Suprapubic skin (tissue), 3 donors: Measurements from ENCODE around the gene MAEA.

ENCODE experiments used
- CTCF ChIP-seq, 2 donors: fragments of 200-600 bp in 1 of 2; fragments of 450-650 bp in 1 of 2; sonication (generic) in 1 of 2; IDR thresholded peaks; one replicate each; pipeline ENCODE4 v1.5.1; 2016 to 2019; ENCODE audit warnings: antibody characterized with exemption in 2 of 2, mild to moderate bottlenecking in 1 of 2, moderate library complexity in 1 of 2
- EP300 ChIP-seq: sonication (generic); formaldehyde crosslinking; IDR thresholded peaks from one replicate; pipeline ENCODE4 v1.6.1; 2017; ENCODE audit warnings: antibody characterized with exemption
- POLR2A ChIP-seq, 2 donors: fragments of 450-650 bp; IDR thresholded peaks; one replicate each; pipeline ENCODE4 v1.6.1; 2017; ENCODE audit warnings: antibody characterized with exemption in 2 of 2, mild to moderate bottlenecking in 2 of 2, moderate library complexity in 2 of 2

GRCh38 chr4:1355378-1355777 is 65.7 kb downstream of the MAEA start:
- TF ChIP-seq EP300 (no peak), CTCF (IDR thresholded peaks at IDR 0.05) (no peak), POLR2A (IDR thresholded peaks at IDR 0.05) (no peak)
